GM06990 (cell line): Measurements from ENCODE around the gene CABYR.

Source experiments
- DNase-seq: peaks from one replicate; pipeline ENCODE4 v3.0.0-alpha.2; 2011; ENCODE audit not compliant: insufficient read length; ENCODE audit errors: extremely low read depth
- H3K27me3 ChIP-seq: replicated peaks from 2 replicates; pipeline ENCODE4 v1.6.0; 2011; ENCODE audit warnings: low read length; ENCODE audit not compliant: control insufficient read depth, insufficient read depth
- H3K36me3 ChIP-seq: 2 replicates; pipeline ENCODE4 v1.5.1; 2011; ENCODE audit warnings: low read length; ENCODE audit not compliant: control insufficient read depth, insufficient read depth
- H3K4me3 ChIP-seq: replicated peaks from 2 replicates; pipeline ENCODE4 v1.5.1; 2011; ENCODE audit warnings: low read depth, mild to moderate bottlenecking, control low read depth, low read length
- TF ChIP-seq, protein P1 (sequence below): IDR thresholded peaks from 2 replicates; pipeline ENCODE4 v1.5.1; 2011; ENCODE audit warnings: low read length, control low read depth, mild to moderate bottlenecking, inconsistent platforms; ENCODE audit not compliant: insufficient read depth, poor library complexity, severe bottlenecking

CABYR gene

DNA sequence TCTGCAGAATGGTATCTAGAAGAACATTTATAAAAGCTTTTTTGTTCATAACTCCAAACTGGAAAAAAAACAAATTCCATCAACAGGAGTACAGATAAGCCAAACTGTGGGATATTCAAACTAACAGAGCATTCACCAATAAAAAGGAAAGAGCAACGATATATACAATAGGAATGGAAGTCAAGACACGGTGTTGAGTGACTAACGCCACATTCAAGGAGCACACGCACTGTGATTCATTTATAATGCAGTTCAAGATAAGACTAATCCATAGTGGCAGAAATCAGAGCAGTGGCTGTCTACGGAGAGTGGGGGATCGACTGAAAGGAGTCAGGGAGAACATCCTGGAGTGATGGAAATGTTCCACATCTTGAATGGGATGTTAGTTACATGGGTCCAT, 70.7 kb downstream of the CABYR start:
- TF ChIP-seq, protein P1, sequence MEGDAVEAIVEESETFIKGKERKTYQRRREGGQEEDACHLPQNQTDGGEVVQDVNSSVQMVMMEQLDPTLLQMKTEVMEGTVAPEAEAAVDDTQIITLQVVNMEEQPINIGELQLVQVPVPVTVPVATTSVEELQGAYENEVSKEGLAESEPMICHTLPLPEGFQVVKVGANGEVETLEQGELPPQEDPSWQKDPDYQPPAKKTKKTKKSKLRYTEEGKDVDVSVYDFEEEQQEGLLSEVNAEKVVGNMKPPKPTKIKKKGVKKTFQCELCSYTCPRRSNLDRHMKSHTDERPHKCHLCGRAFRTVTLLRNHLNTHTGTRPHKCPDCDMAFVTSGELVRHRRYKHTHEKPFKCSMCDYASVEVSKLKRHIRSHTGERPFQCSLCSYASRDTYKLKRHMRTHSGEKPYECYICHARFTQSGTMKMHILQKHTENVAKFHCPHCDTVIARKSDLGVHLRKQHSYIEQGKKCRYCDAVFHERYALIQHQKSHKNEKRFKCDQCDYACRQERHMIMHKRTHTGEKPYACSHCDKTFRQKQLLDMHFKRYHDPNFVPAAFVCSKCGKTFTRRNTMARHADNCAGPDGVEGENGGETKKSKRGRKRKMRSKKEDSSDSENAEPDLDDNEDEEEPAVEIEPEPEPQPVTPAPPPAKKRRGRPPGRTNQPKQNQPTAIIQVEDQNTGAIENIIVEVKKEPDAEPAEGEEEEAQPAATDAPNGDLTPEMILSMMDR = no peak
- Histone ChIP-seq H3K4me3 (no peak overlapping the region), H3K36me3 (no peaks in the 10 kb centered on the region), H3K27me3 (no peaks in the 10 kb centered on the region)
- no peak for DNase-seq
